Stimulated activated CD4-positive, alpha-beta T cell treated with anti-CD3 and anti-CD28 coated beads, Interleukin-12 subunit alpha, Interleukin-12 subunit beta, amount 100 ng/mL, for 4 hours (primary cell): ENCODE measurements around the gene PES1.
"Not testable (repeated sequence)": the region's sequence is repeated elsewhere in the genome, so short reads cannot be mapped to it uniquely, and the experiment has no call there.

Experiments used
- DNase-seq: peaks from one replicate; pipeline ENCODE4 v3.0.0-alpha.2; 2020

PES1 gene

GRCh38 chr22:30542811-30543188, 48.9 kb downstream of the PES1 start:
- DNase-seq, result no peak

GRCh38 chr22:30541961-30542810, 49.5 kb downstream of the PES1 start:
- no peak for DNase-seq

GRCh38 chr22:30541511-30541910, 50.2 kb downstream of the PES1 start:
- DNase-seq, result not testable (repeated sequence)

- DNase-seq, result no peak
Observed at GRCh38 chr22:30539368-30539767, 52.3 kb downstream of the PES1 start.

- DNase-seq, result no peak
Observed at GRCh38 chr22:30538280-30538679, 53.4 kb downstream of the PES1 start.

GRCh38 chr22:30537083-30537731, 54.5 kb downstream of the PES1 start:
- DNase-seq, result no peak

- DNase-seq, result no peak
Observed at GRCh38 chr22:30535182-30535581, 56.5 kb downstream of the PES1 start.

- DNase-seq, result no peak
Observed at GRCh38 chr22:30531651-30532608, 59.8 kb downstream of the PES1 start.

GRCh38 chr22:30526656-30527055, 65.1 kb downstream of the PES1 start:
- DNase-seq, result no peak
